Stromal cell of bone marrow (primary cell): ENCODE data around the gene C19orf47.

Experiments
- DNase-seq: peaks from one replicate; pipeline ENCODE4 v3.0.0-alpha.2; 2012; ENCODE audit warnings: low read depth

C19orf47 gene

GRCh38 chr19:40281381-40282208, 66.6 kb downstream of the C19orf47 start:
- no peak for DNase-seq

- no peak for DNase-seq
Observed at GRCh38 chr19:40280608-40281221, 67.5 kb downstream of the C19orf47 start.

GRCh38 chr19:40279761-40280607, 68.2 kb downstream of the C19orf47 start:
- DNase-seq = no peak

GRCh38 chr19:40279120-40279551, 69.1 kb downstream of the C19orf47 start:
- peak; percentile 47 for DNase-seq

GRCh38 chr19:40278361-40279035, 69.7 kb downstream of the C19orf47 start:
- no peak for DNase-seq

- DNase-seq = no peak
Observed at GRCh38 chr19:40277356-40278059, 70.7 kb downstream of the C19orf47 start.

GRCh38 chr19:40274585-40275544, 73.3 kb downstream of the C19orf47 start:
- no peak for DNase-seq

- DNase-seq = no peak
Observed at GRCh38 chr19:40273469-40274360, 74.5 kb downstream of the C19orf47 start.

- DNase-seq = no peak
Observed at GRCh38 chr19:40272261-40272660, 75.9 kb downstream of the C19orf47 start.

GRCh38 chr19:40271706-40272105, 76.5 kb downstream of the C19orf47 start:
- DNase-seq = no peak

GRCh38 chr19:40270362-40271089, 77.7 kb downstream of the C19orf47 start:
- no peak for DNase-seq
